ENCODE results near the gene ARNT2.

The ARNT2 gene

DNA sequence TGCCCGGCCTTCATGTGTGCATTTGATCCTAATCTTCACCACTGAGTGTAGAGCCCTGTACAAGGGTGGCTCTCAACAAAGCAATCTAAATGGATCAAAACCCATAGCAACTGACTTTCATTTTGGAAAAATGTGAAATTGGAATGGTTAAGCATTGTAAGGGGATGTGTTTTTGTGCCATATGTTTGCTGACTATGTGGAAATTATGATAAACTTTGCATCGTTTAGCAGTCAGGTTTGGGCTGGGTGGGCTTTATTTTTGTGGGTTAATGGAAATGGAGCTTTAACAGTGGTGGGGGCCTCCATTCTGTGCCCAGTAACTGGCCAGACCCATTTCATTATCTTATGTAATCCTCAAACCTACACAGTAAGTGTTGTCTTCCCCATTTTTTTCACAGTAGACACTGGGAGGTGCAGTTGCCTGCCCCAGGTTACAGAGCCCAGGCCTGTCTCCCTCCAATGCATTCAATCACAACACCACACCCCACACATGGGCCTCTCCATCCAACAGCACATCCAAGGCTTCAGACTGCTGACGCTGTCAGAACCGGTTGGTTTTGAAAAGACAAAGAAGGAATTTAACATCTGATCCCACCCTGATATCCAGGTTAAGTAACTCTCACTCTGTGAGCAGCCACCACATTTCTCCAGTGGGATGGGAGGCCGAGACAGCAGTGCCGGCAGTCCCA is 154.6 kb downstream of the ARNT2 start:
- DNase-seq (ENCODE audit: low spot score): no peak

DNA sequence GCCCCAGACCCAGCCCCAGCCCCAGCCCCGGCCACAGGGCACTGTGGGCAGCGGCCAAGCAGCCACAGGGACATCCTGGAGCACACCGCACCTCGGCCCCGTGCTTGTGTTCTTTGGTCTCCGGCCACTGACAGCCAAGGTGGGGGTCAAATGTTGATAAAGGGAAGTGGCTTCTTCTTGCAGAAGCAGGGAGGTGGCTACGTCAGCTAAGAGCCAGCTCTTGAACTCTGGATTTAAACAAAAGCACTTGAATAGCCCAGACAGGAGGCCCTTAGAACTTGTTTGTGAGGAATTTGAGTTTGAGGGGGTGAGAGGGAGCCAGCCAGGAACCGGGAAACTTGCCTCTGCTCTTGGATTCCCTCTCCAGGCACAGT is 155.1 kb downstream of the ARNT2 start:
- DNase-seq (ENCODE audit: low spot score): no peak

DNA sequence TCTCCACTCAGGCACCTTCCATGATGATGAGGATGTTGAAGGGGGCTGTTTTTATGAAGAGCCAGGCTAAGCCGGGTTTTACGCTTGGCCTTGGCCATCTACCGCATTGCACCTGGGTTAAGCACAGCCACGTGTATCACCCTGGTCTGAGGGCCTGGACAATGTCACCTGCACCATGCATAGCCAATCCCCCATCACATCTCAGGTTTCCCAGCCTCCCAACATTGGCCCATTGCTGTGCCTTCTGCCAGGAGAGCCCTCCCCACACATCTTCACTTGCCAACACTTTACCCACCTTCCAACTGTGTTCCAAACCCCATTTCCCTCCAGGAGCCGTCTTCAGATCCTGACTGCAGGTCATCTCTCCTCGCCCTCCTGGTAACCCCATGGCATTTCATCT is 155.6 kb downstream of the ARNT2 start:
- DNase-seq (ENCODE audit: low spot score): no peak

DNA sequence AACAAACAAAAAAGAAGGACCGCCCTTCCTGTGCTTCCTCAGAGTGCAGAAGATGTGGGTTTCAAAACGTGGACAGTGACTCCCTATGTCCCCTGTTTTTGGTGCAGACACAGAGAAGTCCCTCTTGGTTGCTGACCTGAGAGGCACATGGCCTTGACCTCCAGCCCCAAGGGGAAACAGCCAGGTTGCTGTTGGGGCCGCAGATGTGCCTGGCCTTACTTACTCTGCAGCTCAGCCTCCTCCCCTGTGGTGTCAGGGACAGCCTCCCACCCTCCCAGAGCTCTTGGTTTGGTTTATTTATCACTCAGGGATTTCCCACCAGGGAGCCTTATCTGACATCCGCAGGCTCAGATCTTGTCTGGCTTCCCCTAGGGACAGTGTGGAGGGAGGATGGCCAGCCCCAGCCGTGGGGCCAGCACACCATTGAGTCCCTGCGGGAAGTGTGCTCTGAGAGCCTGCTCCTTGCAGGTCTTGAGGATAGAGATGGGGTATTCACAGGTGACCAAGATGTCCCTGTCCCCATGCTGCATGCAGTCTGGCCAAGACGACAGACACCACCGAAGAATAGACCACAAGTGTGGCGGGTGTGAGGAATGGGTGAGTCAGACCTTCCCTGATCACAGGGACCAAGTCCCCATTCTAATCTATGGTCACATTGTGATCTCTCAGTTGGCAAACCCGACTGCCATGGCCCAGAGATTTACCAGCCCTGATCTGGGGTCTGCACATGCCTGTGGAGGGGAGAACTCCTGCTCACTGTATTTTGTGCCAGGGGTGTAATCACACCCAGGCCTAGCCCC is 156.6 kb downstream of the ARNT2 start:
- no peak for DNase-seq (ENCODE audit: low spot score)

DNA sequence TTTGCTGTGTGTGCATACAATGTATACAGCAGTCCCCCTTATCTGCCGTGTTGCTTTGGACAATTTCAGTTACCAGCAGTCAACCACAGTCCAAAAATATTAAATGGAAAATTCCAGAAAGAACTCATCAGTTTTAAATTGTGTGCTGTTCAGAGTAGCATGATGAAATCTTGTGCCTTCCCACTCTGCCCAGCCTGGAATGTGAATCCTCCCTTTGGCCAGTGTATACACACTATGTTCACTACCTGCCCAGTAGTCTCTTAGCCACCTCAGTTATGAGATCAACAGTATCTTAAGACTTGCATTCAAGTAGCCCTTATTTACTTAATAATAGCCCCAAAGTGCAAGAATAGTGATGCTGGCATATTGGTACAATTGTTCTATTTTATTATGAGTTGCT is 157.3 kb downstream of the ARNT2 start:
- DNase-seq (ENCODE audit: low spot score): no peak

DNA sequence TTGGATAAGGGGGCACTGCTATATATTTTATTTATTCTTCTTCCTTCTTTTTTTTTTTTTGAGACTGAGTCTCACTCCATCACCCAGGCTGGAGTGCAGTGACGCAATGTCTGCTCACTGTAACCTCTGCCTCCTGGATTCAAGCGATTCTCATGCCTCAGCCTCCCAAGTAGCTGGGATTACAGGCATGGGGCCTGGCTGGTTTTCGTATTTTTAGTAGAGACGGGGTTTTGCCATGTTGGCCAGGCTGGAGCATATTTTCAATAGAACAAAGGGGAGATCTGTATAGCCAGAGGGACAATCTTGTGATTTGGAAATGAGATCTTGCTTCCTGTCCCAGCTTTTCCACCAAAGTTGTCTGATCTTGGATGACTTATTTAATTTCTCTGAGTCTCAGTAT is 157.9 kb downstream of the ARNT2 start:
- no peak for DNase-seq (ENCODE audit: low spot score)

DNA sequence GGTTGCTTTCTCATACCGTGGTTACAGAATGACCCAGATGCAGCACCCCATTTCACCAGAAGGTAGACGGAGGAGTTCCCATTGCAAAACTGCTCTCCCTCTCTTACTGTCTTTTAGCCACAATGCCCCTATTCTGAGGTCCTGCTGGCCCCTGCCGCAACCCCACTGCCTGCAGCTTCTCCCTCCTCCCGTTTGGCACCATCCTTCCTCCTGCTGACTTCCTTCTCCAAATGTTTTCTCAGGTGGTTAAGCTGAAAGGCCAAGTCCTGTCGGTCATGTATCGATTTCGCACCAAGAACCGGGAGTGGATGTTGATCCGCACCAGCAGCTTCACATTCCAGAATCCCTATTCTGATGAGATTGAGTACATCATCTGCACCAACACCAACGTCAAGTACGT is 158.7 kb downstream of the ARNT2 start:
- DNase-seq (ENCODE audit: low spot score): no peak

DNA sequence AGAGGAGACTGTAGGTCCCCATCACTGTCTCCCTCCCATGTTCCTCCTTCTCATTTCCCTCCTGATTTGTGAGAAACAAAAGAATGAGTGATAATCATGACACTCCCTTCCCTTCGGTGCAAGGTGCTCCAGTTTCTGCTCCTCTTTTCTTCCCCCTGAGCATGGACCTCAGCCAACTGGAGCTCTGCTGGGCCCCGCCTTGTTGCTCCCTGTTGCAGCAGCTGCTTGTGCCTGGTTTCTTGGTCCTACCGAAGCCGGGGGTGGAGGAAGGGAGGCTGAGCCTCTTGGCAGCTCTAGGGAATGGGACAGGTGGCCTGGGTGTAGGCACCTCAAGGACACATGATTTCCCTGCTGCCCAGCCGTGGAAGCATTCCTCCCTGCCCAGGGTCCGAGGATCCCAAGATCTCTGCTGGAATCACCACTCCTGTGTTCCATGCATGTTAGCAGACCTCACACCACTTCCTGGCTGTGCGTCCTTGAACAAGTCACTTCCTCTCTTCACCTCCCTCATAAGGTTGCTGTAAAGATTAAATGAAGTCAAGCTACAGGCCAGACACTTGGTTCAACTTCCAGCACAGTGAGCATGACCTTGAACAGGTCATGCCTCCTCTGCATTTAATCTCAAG is 159.3 kb downstream of the ARNT2 start:
- no peak for DNase-seq (ENCODE audit: low spot score)

DNA sequence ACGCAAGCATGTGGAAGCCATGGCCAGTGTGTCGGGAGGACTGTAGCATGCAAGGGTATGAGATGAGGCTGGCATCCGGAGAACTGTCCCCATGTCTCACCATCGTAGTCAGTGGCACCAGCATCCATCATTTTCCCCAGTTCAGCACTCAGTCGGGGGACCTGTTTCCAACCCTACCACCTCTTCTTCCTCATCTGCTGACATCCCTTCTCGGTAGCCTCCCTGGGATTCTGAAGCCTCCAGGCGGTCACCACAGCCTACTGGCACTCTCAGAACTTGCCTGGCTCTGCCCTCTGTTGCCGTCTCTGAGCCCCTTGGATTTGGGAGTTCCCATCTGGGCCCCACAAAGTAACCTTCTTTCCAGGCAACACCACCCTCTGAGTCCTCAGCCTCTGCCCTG is 159.9 kb downstream of the ARNT2 start:
- no peak for DNase-seq (ENCODE audit: low spot score)

DNA sequence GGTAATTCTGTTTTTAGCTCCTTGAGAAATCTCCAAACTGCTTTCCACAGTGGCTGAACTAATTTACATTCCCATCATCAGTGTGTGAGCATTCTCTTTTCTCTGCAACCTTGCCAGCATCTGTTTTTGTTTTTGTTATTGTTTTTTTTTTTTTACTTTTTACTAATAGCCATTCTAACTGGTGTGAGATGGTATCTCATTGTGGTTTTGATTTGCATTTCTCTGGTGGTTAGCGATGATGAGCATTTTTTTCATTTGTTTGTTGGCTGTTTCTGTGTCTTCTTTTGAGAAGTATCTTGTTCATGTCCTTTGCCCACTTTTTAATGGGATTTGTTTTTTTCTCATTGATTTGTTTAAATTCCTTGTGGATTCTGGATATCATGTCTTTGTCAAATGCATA is 161.2 kb downstream of the ARNT2 start:
- no peak for DNase-seq (ENCODE audit: low spot score)

DNA sequence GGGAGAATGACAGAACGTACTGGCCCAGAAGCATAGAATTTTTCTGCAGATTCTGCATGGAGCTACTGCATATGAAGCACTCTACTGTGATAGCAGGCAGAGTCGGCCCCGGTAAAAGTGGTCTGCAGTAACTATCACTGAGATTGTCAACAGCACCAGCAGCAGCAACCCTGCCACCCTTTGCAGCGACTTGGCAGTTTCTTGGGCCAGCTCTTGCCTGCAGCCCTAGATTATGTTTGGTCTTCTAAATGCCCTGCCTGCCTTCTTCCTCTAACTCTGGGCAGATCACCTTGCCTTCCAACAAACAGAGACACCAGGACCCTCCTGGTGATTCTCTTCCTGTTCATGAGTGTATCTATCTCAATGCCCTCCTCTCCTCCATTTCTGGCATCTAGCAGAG is 161.8 kb downstream of the ARNT2 start:
- DNase-seq (ENCODE audit: low spot score): no peak

DNA sequence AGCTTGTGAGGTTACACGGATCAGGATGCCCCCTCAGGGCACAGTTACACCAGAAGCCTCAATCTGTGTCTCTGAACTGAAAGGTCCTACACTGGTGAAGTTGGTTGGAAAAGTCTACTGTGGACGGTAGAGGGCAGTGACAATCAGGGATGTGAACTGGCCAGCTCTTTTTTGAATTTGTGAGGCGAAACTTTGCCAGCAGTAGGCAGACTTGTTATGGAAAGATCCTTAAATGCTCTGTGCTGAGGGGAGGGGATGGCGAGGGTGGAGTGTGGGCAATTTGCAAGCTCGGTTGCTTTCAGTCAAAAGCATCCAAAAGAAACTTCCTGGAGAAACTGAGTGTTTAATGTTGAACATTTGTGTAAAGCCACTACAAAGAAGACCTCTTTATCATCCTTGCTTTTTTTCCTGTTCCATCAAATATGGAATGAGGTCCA is 163.6 kb downstream of the ARNT2 start:
- DNase-seq (ENCODE audit: low spot score): peak; percentile 13

DNA sequence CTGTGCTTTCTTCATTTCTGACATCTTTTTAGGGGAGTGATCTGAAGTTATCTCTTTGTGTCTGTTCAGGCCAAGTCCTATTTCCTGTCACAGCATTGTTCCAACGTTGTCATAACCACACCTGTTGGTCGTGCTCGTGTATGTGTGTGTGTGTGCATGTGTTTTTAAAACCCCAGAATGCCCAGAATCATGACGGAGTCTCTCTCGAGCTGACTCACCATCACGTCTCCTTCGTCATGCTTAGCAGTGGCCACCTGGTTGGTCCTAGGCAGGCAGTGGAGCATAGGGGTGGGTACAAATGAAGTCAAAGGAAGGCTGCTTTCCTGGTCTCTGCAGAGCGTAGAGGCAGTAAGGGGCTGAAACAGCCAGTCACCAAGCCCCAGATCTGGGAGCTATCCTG is 164.1 kb downstream of the ARNT2 start:
- no peak for DNase-seq (ENCODE audit: low spot score)

DNA sequence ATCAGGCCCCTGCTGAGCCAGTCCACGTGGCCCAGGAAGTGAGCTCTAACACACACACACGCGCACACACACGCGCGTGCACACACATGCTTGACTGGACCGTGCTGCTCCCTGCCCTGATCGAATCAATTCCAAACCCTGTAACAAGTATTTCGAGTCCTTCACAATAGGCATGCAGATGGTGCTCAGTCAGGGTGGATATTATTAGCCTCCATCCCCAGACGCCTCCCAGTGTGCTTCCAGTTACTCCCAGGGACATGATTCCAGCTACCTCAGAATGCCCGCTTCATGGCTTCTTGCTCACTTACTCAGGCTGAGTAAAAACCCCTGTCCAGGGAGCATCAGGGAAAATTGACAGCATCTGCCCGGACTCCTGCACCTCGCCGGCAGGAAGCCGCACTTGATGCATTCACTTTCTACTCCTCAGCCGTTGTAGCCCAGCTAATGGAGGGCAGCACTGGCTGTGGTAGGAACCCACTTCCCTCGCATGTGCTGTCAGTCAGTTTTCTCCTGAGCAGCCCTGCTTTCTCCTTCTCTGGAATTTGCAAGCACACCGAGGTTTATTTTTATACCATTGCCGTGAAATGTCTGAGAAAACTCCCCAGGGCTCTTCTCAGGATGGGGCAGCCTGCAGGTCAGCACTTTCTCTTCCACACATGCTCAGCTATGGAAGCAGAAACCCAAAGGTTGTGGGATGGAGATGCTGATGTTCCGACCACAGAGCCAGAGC is 164.9 kb downstream of the ARNT2 start:
- DNase-seq (ENCODE audit: low spot score): no peak

DNA sequence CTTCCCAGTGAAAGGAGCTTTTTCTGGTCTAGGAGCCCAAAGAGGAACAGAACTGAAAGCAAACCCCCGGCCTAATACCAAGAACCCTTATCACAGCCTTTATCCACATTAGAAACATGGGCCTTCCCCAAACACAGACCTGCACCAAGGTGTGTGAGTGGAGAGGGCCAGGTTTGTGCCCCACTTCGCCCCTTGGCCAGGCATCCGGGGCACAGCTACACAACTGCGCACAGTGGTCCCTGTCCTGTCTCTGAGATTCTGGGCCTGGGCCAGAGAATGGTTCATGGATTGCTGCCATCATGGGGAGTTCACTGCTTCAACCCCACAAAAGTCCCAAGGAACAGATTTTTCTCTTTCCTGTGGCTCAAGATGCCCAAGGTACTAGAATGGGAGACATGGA is 165.5 kb downstream of the ARNT2 start:
- DNase-seq (ENCODE audit: low spot score): no peak

DNA sequence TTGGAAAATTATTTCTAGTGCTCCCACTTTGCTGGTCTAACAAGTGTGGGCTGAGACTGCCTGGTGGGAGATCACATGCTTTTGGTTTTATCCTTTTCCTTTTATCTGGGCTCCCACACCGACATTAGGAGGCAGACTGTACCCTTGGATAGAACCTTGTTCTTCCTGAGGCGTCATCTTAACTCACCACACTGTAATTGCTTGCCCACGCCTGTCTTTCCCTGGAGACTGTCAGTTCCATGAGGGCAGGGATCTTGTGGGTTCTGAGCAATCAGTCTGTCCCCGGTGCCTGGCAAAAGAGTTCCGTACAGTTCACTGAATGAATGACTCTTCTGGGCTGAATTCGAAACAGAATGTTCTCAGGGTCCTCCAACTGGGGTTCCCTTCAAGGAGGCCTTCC is 166.4 kb downstream of the ARNT2 start:
- no peak for DNase-seq (ENCODE audit: low spot score)

DNA sequence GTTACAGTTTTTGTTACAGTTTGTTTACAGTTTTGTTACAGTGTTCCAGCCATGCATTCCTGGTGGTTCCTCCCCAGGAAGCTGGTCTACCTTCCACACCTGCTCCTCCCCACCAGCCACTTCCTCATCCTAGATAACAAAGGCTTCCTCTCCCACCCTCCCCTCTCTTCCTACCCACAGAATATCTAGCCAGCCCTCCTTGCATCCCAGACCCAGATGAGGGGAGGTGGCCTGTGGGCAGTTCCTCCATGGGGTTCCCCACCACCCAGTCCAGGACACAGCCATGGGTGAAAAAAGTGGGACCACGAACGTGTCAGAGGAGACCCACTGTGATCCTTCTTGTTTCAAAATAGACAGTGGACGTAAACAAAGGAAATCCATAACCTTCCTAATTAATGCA is 168.2 kb downstream of the ARNT2 start:
- no peak for DNase-seq (ENCODE audit: low spot score)

DNA sequence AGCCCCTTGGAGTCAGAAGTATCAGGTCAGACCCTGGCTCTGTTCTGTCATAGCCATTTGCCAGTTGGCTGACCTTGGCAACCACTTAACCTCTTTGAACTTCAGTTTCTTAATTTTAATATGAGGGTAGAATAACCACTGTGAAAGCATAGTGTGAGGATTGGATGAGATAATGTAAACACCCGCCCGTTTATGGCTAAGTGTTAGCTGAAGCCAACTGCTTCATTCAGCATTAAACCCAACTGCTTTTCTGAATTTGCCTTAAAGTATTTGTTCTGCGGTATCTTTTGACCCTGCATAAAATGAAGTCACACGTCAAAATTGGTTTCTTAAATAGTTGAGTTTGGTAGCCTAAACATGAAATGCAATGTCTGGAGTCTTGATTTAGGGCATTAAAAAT is 169.4 kb downstream of the ARNT2 start:
- no peak for DNase-seq (ENCODE audit: low spot score)

DNA sequence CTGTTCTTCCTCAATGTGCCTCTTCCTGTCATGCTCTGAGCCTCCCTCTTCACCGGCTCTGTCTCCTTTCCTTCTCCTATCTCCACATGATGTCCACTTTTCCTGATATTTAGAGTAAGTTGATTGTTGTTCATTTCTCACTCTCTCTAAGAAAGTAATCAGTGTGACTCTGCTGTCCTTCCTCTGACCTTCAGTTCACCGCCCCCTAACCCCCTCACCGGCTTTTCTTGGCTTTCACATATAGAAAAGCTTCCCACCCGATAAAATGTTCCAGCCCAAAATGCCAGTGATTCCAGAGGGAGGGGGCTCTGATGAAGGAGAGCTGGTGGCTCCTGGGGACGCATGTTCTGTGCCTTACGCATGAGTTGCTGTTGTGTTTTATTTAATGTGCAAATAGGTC is 170.4 kb downstream of the ARNT2 start:
- no peak for DNase-seq (ENCODE audit: low spot score)

DNA sequence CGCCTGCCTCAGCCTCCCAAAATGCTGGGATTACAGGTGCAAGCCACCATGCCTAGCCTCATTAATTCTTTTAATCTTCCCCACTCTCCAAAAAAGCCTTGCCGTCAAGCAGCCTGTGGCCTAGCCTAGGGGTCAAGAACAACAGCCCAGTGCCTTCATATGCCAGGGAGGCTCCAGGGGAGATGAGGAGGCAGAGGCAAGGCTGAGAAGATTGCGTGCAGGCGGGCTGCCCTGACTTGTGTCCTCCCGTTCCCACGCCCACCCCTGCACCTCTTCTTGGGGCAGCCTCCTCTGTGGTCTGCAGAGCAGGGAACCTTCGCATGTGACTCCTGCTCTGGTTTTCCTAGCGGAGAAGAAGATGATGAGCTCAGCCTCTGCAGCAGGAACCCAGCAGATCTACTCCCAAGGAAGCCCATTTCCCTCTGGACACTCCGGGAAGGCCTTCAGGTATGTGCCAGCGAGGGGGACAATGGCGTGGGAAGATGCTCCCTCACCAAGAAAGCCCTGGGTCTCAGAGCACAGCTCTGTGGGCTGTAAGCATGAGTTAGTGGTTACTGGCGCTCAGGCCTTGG is 172.4 kb downstream of the ARNT2 start:
- no peak for DNase-seq (ENCODE audit: low spot score)

DNA sequence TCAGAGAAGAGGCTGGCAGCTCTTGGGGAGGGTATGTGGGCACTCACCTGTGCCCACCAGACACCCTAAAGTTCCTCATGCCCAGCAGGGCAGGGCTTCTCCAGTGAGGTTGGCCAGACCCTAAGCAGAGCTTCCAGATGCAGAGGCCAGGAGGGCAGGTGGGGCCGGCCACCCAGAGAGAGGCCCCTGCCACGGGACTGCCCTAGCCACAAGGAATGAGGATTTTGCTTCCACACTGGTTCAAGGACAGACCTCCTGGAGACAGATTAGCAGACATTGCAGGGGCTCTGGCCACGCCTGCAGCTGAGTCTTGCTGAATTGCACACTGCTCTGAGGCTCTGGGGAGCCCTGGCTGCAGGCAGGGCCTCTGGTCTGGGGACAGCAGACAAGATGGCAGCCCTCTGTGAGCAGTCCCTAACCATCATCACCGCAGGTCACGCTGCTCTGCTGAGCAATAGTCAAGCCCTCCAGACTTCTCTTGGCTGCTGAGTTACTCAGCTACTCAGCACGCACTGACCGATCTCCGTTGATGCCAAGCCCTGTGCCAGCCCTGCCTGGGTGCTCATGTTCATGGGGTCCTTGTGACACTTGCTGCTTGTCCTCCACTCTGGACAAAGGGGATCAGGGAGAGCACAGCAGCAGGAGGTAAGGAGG is 173.5 kb downstream of the ARNT2 start:
- DNase-seq (ENCODE audit: low spot score): no peak

DNA sequence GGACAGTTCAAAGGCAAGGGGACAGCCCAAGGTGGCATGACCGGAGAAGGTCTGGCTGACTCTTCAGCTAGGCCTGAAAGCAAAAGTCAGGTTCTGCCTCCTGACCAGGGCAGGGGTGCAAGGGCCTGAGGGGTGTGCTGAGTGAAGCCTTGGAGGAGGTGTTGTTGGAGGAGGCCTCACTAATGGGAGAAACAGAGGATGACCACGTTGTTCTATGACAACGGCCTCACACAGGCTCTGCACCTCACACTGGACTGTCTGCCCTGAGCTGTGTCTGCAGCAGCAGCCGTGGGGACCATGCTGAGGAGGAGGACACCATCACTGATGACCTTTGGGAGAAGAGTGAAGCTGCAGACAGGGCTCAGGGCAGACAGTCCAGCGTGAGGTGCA is 174.0 kb downstream of the ARNT2 start:
- DNase-seq (ENCODE audit: low spot score): no peak
